GM21367 (cell line): ENCODE measurements around the gene CCDC188.

Experiments used
- ATAC-seq: cut with Tn5 transposase; IDR thresholded peaks from one replicate; pipeline ENCODE4 v1.9.1; 2021; ENCODE audit not compliant: unreplicated experiment

Gene CCDC188

DNA sequence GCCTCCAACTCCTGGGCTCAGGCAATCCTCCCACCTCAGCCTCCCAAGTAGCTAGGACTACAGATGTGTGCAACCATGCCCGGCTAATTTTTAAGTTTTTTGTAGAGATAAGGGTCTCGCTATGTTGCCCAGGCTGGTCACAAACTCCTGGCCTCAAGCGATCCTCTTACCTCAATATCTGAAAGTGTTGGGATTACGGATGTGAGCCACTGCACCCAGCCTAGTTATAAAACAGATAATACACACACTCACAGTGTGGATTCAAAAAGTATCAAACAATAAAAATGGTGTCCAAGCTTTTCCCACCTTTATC lies 377 bp upstream of the CCDC188 start:
- ATAC-seq = no peak

DNA sequence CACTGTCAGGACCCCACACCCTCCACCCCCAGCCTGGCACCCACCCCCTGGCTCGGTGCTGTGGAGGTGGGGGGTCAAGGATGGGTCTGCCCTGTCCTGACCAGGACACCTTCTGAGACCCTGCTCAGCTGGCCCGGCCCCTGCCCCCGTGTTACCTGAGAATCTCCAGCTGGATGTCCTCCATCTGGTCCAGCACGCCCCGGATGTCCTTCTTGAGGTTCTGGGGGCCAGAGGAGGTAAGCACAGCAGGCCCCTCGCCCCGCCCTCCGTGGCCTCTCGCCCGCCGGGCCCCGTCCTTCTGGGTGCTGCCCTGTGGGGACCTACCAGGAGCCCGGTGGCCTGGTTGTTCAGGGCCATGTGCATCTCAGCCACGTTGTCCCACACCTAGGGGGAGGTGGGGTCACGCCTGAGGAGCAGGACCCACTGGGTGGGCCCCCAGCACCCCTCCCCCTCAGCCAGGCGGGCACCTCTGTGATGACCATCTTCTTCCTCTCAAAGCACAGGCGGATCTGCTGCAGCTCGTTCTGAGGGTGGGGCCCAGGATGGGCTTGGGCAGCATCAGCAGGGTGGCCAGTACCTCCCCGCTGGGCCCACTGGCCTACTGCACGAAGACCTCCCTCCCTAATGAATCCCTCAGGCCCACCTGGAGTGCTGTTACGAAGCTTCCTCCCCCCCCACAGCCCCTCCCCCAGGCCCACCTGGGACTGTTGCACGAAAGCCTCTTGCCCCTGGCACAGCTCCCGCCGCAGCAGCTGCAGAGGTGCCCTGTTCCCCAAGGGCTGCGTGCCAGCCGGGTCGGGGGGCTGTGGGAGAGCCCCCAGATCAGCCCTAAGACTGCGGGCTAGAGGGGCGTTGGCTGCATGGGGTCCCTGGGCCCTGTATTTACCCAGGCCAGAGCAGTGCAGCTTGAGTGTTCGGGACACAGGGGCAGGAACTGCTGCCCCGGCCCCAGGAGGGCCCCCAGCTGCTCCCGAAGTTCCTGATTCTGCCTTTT lies 1.3 kb downstream of the CCDC188 start:
- no peak for ATAC-seq

DNA sequence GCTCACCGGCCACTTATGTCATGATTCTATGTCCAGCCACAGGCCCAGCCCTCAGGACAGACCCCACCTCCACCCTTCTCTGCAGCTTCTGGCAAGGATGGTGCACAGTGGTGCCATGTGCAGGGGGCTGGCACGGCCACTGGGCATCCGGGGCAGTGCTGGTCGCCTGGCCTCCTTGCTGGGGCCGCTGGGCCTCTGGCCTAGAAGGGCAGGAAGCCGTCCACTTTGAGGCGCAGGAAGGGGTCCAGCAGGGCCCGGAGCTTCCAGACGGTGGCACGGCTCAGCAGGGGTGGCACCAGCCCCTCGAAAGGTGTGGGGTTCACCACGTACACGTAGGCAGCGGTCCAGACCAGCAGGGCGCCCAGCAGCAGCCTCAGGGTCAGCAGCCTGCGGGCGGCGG lies 2.4 kb downstream of the CCDC188 start:
- no peak for ATAC-seq

DNA sequence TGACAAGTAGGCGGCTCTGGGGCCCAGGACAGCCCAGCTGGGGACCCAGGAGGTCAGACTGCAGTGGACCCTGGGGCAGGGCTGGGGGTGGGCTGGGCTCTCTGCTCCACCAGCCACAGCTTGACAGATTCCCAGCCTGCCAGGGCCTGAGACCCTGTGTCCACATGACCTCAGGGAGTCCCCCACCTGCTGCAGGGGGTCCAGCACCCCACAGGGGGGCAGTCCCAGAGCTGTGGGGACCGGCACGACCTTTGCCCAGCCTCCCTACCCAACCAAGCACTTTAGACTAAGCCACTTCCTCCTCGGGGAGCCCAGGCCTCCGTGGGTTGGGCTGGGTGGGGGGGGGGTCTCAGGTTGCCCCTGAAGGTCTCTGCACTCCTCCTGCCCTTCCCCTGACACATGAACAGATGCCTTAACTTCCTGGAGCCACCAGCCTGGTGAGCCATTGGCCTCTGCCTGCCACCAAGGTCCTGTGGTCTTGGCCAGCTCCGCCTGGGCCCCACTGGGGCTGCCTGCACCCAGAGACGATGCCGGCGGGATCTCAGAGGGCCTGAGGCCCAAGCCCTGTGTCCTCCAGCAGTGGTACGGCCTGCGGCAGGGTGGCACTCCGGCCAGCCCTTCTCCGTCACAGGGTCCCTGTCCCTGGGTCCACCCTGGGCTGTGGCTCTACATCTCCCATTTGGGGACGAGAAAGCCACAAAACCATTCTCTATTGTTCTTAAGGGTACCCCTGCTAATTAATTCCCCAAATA lies 3.4 kb downstream of the CCDC188 start:
- ATAC-seq = no peak

DNA sequence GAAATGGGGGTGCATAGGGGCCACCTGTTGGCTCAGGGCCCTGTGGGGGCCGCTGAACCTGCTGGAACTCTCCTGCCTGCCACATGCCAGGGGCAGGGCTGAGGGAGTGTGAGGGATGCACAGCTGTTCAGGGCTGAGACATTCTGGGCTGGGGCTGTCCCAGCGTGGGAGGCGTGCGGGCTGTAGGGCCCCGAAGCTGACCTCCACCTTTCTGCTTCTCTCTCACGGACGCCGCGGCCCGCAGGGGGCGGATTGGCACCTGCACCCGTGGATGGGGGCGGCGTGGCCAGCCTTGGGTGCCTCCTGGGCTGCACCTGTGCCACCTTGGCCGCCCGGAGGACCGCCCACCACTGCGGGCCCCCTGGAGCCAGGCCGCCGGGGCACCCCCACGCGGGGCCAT lies 4.1 kb downstream of the CCDC188 start:
- no peak for ATAC-seq

DNA sequence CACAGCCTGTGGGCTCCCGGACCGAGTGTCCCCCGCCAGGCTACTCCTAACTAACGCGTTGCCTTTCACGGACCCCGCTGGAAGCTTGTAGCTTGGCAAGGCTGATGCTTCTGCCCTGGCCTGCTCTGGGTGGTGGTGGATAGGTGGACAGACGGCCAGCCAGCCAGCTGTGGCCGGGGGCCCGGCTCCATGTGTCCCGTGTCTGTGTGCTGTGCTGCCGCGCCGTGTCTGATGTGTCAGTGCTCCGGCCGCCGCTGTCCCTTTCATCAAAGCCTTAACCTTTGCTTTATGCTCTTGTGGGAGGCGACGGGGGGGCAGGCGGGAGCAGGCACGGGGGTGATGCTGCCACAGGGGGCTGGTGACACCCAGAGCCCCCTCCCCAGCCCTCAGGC lies 5.0 kb downstream of the CCDC188 start:
- no peak for ATAC-seq

DNA sequence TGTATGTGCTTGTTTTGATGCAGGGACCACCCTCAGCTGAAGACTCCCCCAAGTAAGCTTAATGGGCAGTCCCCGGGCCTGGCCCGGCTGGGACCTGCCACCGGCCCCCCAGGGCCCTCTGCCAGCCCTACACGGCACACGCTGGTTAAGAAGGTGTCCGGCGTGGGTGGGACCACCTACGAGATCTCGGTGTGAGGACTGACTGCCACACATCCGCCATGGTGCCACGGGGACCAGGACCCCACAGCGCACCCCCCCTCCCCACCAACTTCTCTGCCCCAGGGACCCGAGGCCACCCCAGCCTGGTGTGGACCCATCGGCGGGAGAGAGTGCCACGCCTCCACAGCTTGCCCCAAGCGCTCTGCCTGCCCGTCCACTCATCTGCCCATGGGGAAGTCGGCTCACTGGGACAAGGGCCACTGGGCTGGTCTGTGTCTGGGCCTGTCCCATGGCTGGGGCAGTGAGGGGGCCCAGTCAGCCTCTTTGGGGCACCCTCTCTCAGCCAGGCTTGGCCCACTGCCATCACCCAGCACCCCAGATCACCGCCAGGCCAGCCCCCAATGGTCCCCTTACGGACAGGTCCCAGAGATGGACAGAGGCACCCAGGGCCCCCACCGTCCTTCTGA lies 5.5 kb downstream of the CCDC188 start:
- no peak for ATAC-seq

DNA sequence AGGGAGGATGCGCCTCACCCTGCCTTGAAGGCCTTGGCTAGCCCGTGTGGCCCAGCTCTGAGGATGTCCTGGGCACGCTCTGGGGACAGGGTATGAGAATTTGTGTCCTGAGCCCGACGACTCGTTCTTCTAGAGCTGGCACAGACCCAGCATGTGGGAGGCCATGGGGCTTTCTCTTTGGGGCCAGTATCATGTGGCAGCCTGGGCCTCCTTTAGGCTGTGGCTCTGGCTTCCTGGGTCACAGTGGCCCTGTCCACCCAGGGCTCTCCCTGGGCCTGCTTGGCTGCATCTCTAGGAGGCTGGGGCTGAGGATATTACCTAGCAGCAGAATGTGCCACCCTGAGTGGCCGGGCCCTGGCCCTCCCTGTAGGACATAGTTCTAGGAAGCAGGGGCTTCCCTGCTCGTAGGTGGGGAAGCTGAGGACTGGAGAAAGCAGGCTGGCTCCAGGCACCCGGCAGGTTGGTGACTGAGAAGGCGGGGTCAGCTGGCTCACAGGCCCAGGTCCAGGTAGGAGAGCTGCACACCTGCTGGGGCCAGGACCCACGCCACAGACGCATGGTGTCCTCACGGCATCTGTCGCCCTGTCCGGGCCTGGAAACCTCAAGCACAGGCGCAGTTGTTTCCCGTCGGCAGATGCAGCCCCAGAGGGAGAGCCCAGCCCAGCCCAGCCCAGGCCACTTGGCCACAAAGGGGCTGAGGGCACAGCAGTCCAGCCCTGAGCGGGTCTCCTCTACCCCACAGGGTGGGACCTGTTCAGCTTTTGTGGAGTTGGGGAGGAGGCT lies 6.8 kb downstream of the CCDC188 start:
- no peak for ATAC-seq

DNA sequence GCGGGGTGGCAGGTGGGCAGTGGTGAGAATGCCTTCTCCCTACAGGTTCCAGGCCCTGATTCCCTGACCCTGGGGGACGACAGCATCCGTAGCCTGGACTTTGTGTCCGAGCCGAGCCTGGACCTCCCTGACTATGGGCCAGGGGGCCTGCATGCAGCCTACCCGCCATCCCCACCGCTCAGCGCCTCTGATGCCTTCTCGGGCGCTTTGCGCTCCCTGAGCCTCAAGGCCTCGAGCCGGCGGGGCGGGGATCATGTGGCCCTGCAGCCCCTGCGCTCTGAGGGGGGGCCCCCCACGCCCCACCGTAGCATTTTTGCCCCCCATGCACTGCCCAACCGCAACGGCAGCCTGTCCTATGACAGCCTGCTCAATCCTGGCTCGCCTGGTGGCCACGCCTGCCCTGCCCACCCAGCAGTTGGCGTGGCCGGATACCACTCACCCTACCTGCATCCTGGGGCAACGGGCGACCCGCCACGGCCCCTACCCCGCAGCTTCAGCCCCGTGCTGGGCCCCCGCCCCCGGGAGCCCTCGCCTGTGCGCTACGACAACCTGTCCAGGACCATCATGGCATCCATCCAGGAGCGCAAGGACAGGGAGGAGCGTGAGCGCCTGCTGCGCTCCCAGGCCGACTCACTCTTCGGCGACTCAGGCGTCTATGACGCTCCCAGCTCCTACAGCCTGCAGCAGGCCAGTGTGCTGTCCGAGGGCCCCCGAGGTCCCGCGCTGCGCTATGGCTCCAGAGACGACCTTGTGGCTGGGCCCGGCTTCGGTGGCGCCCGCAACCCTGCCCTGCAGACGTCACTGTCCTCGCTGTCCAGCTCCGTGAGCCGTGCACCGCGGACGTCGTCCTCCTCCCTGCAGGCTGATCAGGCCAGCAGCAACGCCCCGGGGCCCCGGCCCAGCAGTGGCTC lies 7.9 kb downstream of the CCDC188 start:
- no peak for ATAC-seq

DNA sequence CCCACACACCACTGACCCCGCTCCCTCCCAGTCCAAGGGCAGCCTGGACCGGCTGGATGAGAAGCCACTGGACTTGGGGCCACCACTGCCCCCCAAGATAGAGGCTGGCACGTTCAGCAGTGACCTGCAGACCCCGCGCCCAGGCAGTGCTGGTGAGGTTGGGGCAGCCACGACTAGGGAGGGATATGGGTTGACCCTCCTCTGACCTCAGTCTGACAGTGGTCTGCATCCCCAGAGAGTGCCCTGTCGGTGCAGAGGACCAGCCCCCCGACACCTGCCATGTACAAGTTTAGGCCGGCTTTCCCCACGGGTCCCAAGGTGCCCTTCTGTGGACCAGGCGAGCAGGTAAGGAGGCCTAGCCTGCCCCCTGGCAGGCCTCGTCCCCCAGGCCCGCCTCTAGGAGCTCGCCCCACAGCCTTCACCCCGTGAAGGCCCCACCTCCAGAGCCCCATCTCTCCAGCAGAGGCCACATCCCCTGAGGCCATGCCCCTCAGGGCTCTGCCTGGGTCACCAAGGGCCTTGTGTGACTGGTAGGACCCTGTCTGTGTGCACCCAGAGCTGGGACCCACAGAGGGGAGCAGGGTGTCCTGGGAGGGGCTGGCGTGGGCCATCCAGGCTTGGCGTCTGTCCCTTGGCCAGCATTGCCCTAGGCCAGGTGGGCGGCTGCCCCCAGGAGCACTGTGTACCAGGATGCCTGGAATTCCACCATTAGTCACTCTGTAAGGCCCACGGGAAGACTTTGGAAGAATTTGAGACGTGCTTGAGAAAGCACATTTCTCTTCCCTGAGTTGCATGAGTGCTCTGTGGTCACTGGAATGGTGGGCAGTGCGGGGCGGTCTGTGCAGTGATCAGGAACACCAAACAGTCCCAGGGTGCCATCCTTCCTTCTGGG lies 9.4 kb downstream of the CCDC188 start:
- ATAC-seq = no peak

DNA sequence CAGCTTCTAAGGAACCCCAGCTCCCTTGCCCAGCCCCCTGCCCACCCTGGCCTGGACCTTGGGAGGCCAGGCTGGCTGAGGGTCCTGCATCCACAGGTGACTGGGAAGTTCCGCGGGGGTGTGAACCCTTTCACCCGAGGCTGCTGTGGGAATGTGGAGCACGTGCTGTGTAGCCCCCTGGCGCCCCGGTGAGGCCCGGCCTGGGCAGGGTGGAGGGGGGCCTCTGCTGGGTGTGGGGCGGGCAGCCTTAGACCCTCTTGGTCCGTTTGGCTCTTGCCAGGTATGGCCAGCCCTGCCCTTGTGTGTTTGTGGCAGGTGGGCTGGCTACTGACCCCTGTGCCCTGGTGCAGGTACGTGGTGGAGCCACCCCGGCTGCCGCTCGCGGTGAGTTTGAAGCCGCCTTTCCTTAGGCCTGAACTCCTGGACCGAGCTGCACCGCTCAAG lies 10.3 kb downstream of the CCDC188 start:
- no peak for ATAC-seq

DNA sequence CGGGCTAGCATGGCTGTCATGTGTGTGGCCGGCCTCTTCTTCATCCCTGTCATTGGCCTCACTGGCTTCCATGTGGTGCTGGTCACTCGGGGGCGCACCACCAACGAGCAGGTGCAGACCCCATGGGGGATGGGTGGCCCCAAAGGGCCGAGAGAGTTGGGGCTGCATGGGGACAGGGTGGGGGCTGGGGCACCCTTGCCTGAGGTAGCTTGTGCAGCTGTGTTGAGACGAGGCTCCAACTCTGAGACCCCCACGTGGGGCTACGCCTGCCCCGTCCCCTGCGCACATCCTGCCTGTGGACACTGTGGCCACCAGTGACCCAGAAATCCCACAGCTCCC lies 10.8 kb downstream of the CCDC188 start:
- ATAC-seq = no peak

DNA sequence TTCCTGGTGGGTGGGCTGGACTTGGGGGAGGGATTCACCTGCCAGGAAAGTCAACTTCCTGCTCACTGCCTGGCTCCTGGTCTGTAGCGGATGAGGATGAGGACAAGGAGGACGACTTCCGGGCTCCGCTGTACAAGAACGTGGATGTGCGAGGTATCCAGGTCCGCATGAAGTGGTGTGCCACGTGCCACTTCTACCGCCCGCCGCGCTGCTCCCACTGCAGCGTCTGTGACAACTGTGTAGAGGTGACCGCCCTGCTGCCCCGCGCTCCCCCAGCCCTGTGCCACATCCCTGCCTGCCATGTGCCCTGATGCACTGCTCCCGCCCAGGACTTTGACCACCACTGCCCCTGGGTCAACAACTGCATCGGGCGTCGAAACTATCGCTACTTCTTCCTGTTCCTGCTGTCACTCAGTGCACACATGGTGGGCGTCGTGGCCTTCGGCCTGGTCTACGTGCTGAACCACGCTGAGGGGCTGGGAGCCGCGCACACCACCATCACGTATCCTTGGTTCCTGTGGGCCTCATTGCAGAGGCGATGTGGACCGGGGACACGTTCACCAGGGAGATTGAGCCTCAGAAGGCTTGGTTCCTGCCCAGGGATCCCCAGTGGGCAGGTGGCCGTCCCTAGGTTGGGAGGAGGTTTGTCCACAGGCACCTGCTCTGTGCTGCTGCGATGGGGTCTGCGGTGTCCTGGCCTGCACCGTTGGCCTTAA lies 11.3 kb downstream of the CCDC188 start:
- ATAC-seq = no peak

DNA sequence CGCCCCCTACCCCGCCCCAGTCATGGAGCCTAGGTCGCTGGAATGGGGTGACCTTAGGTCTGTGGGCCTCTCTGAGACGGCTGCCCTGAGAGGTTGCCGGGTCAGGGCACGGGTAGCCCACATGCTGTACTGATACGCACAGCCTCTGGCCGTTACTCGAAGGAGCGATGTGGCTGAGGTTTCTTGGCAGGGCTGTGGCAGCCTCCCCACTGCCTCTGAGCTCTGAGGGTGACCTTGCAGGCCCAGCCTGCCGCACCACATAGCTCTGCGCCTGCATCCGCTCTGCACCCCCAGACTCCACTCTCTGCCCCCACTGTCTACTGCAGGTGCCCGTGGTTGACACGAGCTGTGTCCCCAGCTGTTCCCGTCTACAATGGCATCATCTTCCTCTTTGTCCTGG lies 12.0 kb downstream of the CCDC188 start:
- ATAC-seq = no peak

DNA sequence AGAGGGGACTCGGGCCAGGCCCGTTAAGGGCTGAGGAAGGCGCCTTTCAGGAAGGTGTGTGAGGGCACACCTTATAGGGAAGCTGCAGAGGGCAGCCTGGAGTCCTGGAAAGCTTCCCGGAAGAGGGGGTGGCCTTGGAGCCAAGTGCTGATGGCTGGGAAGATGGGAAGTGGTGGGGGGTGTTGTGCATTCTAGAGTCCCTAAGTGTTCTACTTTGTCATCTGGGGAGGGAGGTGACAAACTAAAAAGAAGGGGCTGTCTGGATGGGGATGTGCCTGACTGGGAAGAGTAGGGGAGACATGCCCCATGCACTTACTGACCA lies 12.5 kb downstream of the CCDC188 start:
- no peak for ATAC-seq

DNA sequence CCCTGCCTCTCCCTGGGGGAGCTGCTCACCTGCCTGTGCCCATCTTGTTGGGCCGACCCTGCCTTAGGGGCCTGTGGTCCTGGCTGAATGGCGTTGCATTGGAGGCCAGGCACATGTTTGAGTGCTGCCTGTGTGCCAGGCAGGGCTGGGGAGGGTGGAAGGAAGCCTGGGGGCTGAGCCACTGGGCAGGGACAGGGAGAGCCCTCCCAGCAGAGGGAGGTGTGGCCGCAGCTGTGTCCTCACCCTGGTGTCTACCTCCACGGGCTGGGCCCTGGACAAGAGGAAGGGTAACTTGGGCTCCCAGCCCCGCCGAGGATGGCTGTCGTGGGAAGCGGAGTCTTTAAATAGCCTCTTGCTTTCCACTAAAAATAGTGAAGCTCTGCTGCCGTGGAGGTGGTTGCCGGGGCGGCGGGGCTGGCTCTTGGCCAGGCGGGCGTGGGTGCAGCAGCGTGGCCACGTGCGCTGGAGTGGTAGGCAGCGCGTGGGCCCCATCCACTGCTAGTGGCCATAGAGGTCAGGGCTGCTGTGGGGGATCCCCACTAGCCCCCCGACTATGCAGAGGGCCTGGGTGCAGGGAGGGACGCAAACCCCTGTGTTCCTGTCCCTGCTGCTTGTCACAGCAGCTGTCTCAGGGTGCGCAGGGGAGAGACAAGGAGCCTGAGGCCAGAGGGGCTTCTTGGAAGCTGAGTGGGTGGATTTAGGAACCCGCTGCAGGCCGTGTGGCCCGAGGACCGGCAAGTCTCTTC lies 13.0 kb downstream of the CCDC188 start:
- no peak for ATAC-seq

DNA sequence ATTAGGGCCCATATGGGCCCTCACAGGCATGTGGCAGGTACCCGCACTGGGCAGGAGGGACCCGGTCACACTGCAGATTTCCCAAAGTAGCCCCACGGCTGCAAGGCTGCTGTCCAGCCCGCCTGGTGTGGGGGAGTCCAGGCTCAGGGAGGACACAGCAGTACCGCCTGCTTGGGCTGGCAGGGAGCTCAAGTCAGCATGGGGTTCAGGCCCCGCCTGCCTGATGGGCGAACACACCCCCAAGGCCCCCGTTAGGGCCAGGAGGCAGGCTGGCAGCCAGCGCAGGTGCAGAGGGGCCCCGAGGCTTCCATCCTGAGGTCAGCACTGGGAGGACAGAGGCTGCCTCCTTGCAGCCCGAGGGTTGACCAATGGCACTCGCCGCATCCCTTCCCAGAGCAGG lies 13.7 kb downstream of the CCDC188 start:
- ATAC-seq = no peak

DNA sequence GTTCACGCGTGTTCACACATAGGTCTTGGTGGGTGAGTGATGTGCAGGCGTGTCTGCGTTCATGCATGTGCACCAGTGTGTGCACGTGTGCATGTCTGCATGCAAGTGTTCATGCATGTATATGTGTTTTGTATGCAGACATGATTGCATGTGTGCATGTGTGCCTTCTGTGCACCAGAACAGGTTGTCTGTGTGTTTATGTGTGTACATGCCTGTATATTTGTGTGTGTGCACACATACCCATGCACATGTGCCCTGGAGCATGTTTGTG lies 14.3 kb downstream of the CCDC188 start:
- no peak for ATAC-seq
